Smooth muscle cell (in vitro differentiated cells): Measurements from ENCODE around the gene KCNH6. TPM values are rescaled to one million over a fixed set of nuclear protein-coding genes. Genes with fewer than 3 reads are reported as not detected.

Experiments used
- DNase-seq: peaks from one replicate; lab custom pipeline; 2025; ENCODE audit not compliant: unreplicated experiment; lab: John Stamatoyannopoulos, UW
- H2AFZ ChIP-seq: fragments of 200-600 bp; sonication (generic); 2 replicates; pipeline ENCODE4 v1.6.0; 2016; ENCODE audit warnings: antibody characterized with exemption, low read depth, mild to moderate bottlenecking
- H3F3A ChIP-seq: fragments of 200-600 bp; sonication (generic); 2 replicates; pipeline ENCODE4 v1.6.0; 2017; ENCODE audit warnings: antibody characterized with exemption, low read depth
- H3K27ac ChIP-seq: fragments of 200-600 bp; sonication (generic); 2 replicates; pipeline ENCODE4 v1.5.1; 2016; ENCODE audit warnings: low read depth, mild to moderate bottlenecking
- H3K27me3 ChIP-seq: fragments of 200-600 bp; sonication (generic); 2 replicates; pipeline ENCODE4 v1.6.1; 2016; ENCODE audit warnings: low read depth, mild to moderate bottlenecking
- H3K36me3 ChIP-seq: fragments of 200-600 bp; sonication (generic); 2 replicates; pipeline ENCODE4 v1.5.1; 2016; ENCODE audit warnings: low read depth
- H3K4me1 ChIP-seq: fragments of 200-600 bp; sonication (generic); 2 replicates; pipeline ENCODE4 v1.5.1; 2016; ENCODE audit warnings: low read depth
- H3K4me2 ChIP-seq: fragments of 200-600 bp; sonication (generic); 2 replicates; pipeline ENCODE4 v1.6.0; 2016; ENCODE audit warnings: mild to moderate bottlenecking
- H3K4me3 ChIP-seq: fragments of 200-600 bp; sonication (generic); 2 replicates; pipeline ENCODE4 v1.5.1; 2016; ENCODE audit warnings: mild to moderate bottlenecking
- H3K79me2 ChIP-seq: fragments of 200-600 bp; sonication (generic); 2 replicates; pipeline ENCODE4 v1.6.0; 2016; ENCODE audit warnings: low read depth, mild to moderate bottlenecking
- H3K9ac ChIP-seq: fragments of 200-600 bp; sonication (generic); 2 replicates; pipeline ENCODE4 v1.6.0; 2016; ENCODE audit warnings: low read depth
- H3K9me3 ChIP-seq: fragments of 200-600 bp; sonication (generic); replicated peaks from 2 replicates; pipeline ENCODE4 v1.5.1; 2016; ENCODE audit warnings: low read depth
- H4K20me1 ChIP-seq: fragments of 200-600 bp; sonication (generic); 2 replicates; pipeline ENCODE4 v1.6.0; 2016; ENCODE audit warnings: low read depth
- WGBS: methylation state at CpG from one replicate; pipeline ENCODE4 v1.1.7; 2016; ENCODE audit warnings: low lambda C conversion rate; 5-methylcytosine and 5-hydroxymethylcytosine counted together
- polyA plus RNA-seq: library from polyadenylated mRNA; unstranded; fragments of >200 nt; fragmentation: Nextera tagmentation; extraction: Ambion mirVana; gene quantifications from 2 replicates; pipeline ENCODE4 v1.2.1, GENCODE V29; 2016
- total RNA-seq: library from RNA; depleted of rRNA; stranded (reverse); fragments of >200 nt; gene quantifications from 2 replicates; pipeline ENCODE4 v1.2.3, GENCODE V29; 2014
- TF ChIP-seq, protein P1 (sequence below): fragments of 200-600 bp; sonication (generic); IDR thresholded peaks from 2 replicates; pipeline ENCODE4 v1.5.1; 2017; ENCODE audit warnings: borderline replicate concordance, mild to moderate bottlenecking, antibody characterized with exemption; ENCODE audit not compliant: insufficient read depth, poor library complexity, severe bottlenecking

KCNH6 gene
- total and polyA plus RNA-seq, 2 experiments from 2014 or later = not detected

DNA sequence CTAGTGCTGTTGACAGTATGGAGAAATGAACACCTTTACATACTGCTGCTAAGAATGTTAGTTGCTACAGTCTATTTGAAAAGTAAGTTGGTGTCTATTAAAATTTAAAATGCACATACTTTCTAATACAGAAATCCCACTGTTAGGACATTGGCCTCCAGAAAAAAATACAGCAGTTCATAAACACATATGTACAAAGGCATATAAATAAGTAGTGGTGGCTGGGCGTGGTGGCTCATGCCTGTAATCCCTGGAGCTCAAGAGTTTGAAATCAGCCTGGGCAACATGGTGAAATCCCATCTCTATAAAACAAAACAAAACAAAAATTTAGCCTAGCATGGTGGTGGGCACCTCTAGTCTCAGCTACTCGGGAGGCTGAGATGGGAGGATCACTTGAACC is 40.2 kb downstream of the KCNH6 start:
- H3K36me3 ChIP-seq = no peaks in the 10 kb centered on the region
- no peak overlapping the region for H3K4me3 ChIP-seq
- H3K79me2 ChIP-seq = peaks cover 95% of the 10 kb centered on the region
- no peaks in the 10 kb centered on the region for H3K9me3 ChIP-seq
- H2AFZ ChIP-seq = no peak overlapping the region
- H3K27ac ChIP-seq = no peak overlapping the region
- no peak overlapping the region for H3K4me2 ChIP-seq
- H4K20me1 ChIP-seq = peaks cover 97% of the 10 kb centered on the region
- TF ChIP-seq, protein P1, sequence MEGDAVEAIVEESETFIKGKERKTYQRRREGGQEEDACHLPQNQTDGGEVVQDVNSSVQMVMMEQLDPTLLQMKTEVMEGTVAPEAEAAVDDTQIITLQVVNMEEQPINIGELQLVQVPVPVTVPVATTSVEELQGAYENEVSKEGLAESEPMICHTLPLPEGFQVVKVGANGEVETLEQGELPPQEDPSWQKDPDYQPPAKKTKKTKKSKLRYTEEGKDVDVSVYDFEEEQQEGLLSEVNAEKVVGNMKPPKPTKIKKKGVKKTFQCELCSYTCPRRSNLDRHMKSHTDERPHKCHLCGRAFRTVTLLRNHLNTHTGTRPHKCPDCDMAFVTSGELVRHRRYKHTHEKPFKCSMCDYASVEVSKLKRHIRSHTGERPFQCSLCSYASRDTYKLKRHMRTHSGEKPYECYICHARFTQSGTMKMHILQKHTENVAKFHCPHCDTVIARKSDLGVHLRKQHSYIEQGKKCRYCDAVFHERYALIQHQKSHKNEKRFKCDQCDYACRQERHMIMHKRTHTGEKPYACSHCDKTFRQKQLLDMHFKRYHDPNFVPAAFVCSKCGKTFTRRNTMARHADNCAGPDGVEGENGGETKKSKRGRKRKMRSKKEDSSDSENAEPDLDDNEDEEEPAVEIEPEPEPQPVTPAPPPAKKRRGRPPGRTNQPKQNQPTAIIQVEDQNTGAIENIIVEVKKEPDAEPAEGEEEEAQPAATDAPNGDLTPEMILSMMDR = no peak
- no peak overlapping the region for H3K9ac ChIP-seq
- no peaks in the 10 kb centered on the region for H3K27me3 ChIP-seq
- no peaks in the 10 kb centered on the region for H3K4me1 ChIP-seq
- DNase-seq = no peak
- WGBS = 100% methylated on average over 2 of the region's 2 CpGs
- H3F3A ChIP-seq = no peaks in the 10 kb centered on the region

DNA sequence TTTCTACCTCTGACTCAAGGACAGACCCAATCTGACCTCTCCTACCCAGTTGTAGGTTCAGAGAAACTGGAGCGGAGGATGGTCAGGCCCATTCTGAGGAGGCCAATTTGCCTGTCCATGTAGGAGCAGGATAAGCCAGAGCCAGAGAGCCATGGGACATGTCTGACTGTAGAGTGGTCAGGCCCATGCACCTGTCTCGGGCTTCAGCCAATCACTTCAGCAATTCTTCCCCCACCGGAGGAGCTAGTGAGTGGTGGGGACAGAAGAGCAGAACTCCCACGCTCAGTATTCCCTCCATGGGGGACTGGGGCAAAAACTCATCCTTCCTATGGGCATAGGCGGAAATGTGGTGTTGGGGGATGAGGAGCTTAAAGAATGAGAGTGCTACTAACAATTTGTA is 41.4 kb downstream of the KCNH6 start:
- Histone ChIP-seq H3K36me3 (no peaks in the 10 kb centered on the region), H3K27ac (no peak overlapping the region), H3K9ac (no peak overlapping the region), H3K79me2 (peaks cover 94% of the 10 kb centered on the region), H3K4me2 (no peak overlapping the region), H3K9me3 (no peaks in the 10 kb centered on the region), H3K4me3 (no peak overlapping the region), H3K27me3 (no peaks in the 10 kb centered on the region), H3F3A (no peaks in the 10 kb centered on the region), H4K20me1 (peaks cover 98% of the 10 kb centered on the region), H2AFZ (no peak overlapping the region), H3K4me1 (no peaks in the 10 kb centered on the region)
- TF ChIP-seq, protein P1 = no peak
- no peak for DNase-seq
- WGBS = 96% methylated on average over 5 of the region's 5 CpGs

DNA sequence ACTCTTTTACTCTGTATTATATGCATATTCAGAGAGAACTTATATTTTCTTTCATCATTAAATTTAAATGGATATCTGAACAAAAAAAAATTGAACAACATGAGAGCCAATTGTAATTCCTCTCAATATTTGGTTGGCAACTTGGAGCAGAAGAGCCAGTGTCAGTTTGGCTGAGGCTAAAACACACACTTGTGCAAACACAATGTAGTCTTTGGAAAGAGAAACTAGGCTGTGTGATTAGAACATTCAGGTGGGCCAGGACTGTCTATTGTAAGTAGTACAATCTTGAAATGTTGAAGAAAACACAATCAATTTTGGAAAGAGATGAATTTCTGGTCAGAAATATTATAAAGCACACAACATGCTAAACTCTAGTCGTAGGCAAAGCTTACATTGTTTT is 44.1 kb downstream of the KCNH6 start:
- 96% methylated on average over 1 of the region's 1 CpG for WGBS
- H3K27me3 ChIP-seq = no peaks in the 10 kb centered on the region
- H3K4me1 ChIP-seq = peaks cover 5% of the 10 kb centered on the region
- H3K9me3 ChIP-seq = no peaks in the 10 kb centered on the region
- H3K4me3 ChIP-seq = no peak overlapping the region
- H3K9ac ChIP-seq = no peak overlapping the region
- no peak overlapping the region for H3K27ac ChIP-seq
- H3K4me2 ChIP-seq = no peak overlapping the region
- no peaks in the 10 kb centered on the region for H3K36me3 ChIP-seq
- H2AFZ ChIP-seq = no peak overlapping the region
- peaks cover 94% of the 10 kb centered on the region for H3K79me2 ChIP-seq
- TF ChIP-seq, protein P1 = no peak
- no peak for DNase-seq
- peaks cover 98% of the 10 kb centered on the region for H4K20me1 ChIP-seq
- no peaks in the 10 kb centered on the region for H3F3A ChIP-seq

DNA sequence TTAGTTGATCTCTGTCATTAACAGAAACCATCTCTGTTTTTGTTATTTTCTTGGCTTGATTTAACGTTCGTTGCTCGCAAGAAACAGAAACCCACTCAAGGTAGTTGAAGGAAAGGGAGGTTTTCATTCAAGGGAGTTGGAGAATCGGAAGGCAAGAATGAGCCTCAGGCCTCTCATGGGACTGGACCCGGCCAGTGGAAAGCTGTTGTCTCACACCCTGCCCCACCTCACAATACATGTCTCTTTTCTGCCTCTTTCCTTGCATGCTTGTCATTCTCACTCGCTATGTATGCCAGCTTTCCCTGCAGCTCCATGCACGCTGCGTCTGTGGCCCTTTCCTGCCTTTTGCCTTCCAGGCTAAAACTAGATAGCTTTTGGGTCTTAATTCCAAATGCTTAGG is 45.4 kb downstream of the KCNH6 start:
- Histone ChIP-seq H3K4me3 (no peak overlapping the region), H3K9me3 (no peaks in the 10 kb centered on the region), H3K9ac (no peak overlapping the region), H3K27ac (no peak overlapping the region), H3F3A (no peaks in the 10 kb centered on the region), H3K4me1 (peaks cover 5% of the 10 kb centered on the region), H3K79me2 (peaks cover 95% of the 10 kb centered on the region), H3K4me2 (no peak overlapping the region), H4K20me1 (peaks cover 100% of the 10 kb centered on the region), H3K36me3 (no peaks in the 10 kb centered on the region), H2AFZ (no peak overlapping the region), H3K27me3 (no peaks in the 10 kb centered on the region)
- DNase-seq = no peak
- 89% methylated on average over 8 of the region's 8 CpGs for WGBS
- TF ChIP-seq, protein P1 = no peak
